ENCODE results near the gene NR2F6.
A peak's percentile ranks its signal among the peaks of the same experiment; 100 is the strongest.

The NR2F6 gene

GRCh38 chr19:17260842-17261325 is 15.2 kb upstream of the NR2F6 start:
- TF ChIP-seq RAD21 (IDR thresholded peaks at IDR 0.05; ENCODE audit: low read depth) (peak; percentile 72), CREB1 (IDR thresholded peaks at IDR 0.05; ENCODE audit: low read depth) (no peak), YY1 (IDR thresholded peaks at IDR 0.05; ENCODE audit: low read depth) (no peak)
- TF ChIP-seq, protein P1, sequence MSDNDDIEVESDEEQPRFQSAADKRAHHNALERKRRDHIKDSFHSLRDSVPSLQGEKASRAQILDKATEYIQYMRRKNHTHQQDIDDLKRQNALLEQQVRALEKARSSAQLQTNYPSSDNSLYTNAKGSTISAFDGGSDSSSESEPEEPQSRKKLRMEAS (IDR thresholded peaks at IDR 0.05) = peak; percentile 68

GRCh38 chr19:17259934-17260333 is 14.2 kb upstream of the NR2F6 start:
- TF ChIP-seq TEAD4 (IDR thresholded peaks at IDR 0.05) = no peak
- TF ChIP-seq RAD21 (IDR thresholded peaks at IDR 0.05; ENCODE audit: low read depth) = no peak
- no peak for TF ChIP-seq NFIC (IDR thresholded peaks at IDR 0.05)
- no peak for TF ChIP-seq ZBTB7A (IDR thresholded peaks at IDR 0.05; ENCODE audit: low read depth)
- TF ChIP-seq EP300 (IDR thresholded peaks at IDR 0.05; ENCODE audit: borderline replicate concordance) = no peak
- no peak for TF ChIP-seq CREB1 (IDR thresholded peaks at IDR 0.05; ENCODE audit: low read depth)
- TF ChIP-seq, protein P2, sequence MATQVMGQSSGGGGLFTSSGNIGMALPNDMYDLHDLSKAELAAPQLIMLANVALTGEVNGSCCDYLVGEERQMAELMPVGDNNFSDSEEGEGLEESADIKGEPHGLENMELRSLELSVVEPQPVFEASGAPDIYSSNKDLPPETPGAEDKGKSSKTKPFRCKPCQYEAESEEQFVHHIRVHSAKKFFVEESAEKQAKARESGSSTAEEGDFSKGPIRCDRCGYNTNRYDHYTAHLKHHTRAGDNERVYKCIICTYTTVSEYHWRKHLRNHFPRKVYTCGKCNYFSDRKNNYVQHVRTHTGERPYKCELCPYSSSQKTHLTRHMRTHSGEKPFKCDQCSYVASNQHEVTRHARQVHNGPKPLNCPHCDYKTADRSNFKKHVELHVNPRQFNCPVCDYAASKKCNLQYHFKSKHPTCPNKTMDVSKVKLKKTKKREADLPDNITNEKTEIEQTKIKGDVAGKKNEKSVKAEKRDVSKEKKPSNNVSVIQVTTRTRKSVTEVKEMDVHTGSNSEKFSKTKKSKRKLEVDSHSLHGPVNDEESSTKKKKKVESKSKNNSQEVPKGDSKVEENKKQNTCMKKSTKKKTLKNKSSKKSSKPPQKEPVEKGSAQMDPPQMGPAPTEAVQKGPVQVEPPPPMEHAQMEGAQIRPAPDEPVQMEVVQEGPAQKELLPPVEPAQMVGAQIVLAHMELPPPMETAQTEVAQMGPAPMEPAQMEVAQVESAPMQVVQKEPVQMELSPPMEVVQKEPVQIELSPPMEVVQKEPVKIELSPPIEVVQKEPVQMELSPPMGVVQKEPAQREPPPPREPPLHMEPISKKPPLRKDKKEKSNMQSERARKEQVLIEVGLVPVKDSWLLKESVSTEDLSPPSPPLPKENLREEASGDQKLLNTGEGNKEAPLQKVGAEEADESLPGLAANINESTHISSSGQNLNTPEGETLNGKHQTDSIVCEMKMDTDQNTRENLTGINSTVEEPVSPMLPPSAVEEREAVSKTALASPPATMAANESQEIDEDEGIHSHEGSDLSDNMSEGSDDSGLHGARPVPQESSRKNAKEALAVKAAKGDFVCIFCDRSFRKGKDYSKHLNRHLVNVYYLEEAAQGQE (IDR thresholded peaks at IDR 0.05; ENCODE audit: low read depth) = no peak
- TF ChIP-seq EGR1 (IDR thresholded peaks at IDR 0.05) = no peak
- no peak for TF ChIP-seq YY1 (IDR thresholded peaks at IDR 0.05; ENCODE audit: low read depth)
- TF ChIP-seq TCF12 (IDR thresholded peaks at IDR 0.05; ENCODE audit: low read depth) = no peak

- TF ChIP-seq USF1 (IDR thresholded peaks at IDR 0.05) = no peak
- no peak for TF ChIP-seq RAD21 (IDR thresholded peaks at IDR 0.05; ENCODE audit: low read depth)
- TF ChIP-seq ZBTB7A (IDR thresholded peaks at IDR 0.05; ENCODE audit: low read depth) = no peak
- TF ChIP-seq TAF1 (IDR thresholded peaks at IDR 0.05; ENCODE audit: low read depth) = no peak
- no peak for TF ChIP-seq EP300 (IDR thresholded peaks at IDR 0.05; ENCODE audit: borderline replicate concordance)
- no peak for TF ChIP-seq EGR1 (IDR thresholded peaks at IDR 0.05)
- no peak for TF ChIP-seq TCF12 (IDR thresholded peaks at IDR 0.05; ENCODE audit: low read depth)
- no peak for TF ChIP-seq YY1 (IDR thresholded peaks at IDR 0.05; ENCODE audit: low read depth)
- TF ChIP-seq, protein P2 (IDR thresholded peaks at IDR 0.05; ENCODE audit: low read depth) = no peak
- TF ChIP-seq CREB1 (IDR thresholded peaks at IDR 0.05; ENCODE audit: low read depth) = no peak
- no peak for TF ChIP-seq TEAD4 (IDR thresholded peaks at IDR 0.05)
- TF ChIP-seq, protein P1 (IDR thresholded peaks at IDR 0.05) = no peak
- no peak for TF ChIP-seq CEBPB (IDR thresholded peaks at IDR 0.05)
- TF ChIP-seq FOXM1 (IDR thresholded peaks at IDR 0.05; ENCODE audit: borderline replicate concordance, low read depth) = no peak
- no peak for TF ChIP-seq NFIC (IDR thresholded peaks at IDR 0.05)
These were observed 13.5 kb upstream of the NR2F6 start for GRCh38 chr19:17259118-17259780.

GRCh38 chr19:17256130-17256529 is 10.4 kb upstream of the NR2F6 start:
- TF ChIP-seq EP300 (IDR thresholded peaks at IDR 0.05; ENCODE audit: borderline replicate concordance) = no peak
- no peak for TF ChIP-seq YY1 (IDR thresholded peaks at IDR 0.05; ENCODE audit: low read depth)
- TF ChIP-seq EGR1 (IDR thresholded peaks at IDR 0.05) = no peak
- TF ChIP-seq TEAD4 (IDR thresholded peaks at IDR 0.05) = no peak

DNA sequence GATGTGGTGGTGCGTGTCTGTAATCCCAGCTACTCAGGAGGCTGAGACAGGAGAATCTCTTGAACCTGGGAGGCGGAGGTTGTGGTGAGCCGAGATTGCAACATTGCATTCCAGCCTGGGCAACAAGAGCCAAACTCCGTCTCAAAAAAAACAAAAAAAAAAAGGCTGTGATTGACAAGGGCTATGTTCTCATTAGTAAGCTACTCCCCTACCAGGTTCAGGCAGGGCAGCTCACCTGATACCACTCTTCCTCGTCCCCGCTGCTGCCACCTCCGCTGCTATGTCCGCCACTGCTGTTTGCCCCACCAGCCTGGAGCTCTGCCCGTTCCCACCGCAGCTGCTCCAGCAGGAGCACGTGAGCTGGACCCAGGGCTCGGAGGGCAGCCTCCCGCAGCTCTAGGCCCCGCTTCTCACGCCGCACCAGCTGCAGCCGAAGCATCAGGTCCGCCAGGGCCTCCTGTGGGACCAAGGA is 9.5 kb upstream of the NR2F6 start:
- no peak for TF ChIP-seq FOXM1 (IDR thresholded peaks at IDR 0.05; ENCODE audit: borderline replicate concordance, low read depth)
- TF ChIP-seq TEAD4 (IDR thresholded peaks at IDR 0.05) = peak; percentile 77
- no peak; the same call in 1 of the 2 replicates for TF ChIP-seq NFIC (IDR thresholded peaks at IDR 0.05)
- TF ChIP-seq, protein P1 (IDR thresholded peaks at IDR 0.05) = no peak
- TF ChIP-seq, protein P2 (IDR thresholded peaks at IDR 0.05; ENCODE audit: low read depth) = no peak
- no peak for TF ChIP-seq EGR1 (IDR thresholded peaks at IDR 0.05)
- TF ChIP-seq EP300 (IDR thresholded peaks at IDR 0.05; ENCODE audit: borderline replicate concordance) = no peak
- TF ChIP-seq USF1 (IDR thresholded peaks at IDR 0.05) = no peak; the same call in none of the 2 replicates
- no peak for TF ChIP-seq CREB1 (IDR thresholded peaks at IDR 0.05; ENCODE audit: low read depth)
- no peak for TF ChIP-seq ZBTB7A (IDR thresholded peaks at IDR 0.05; ENCODE audit: low read depth)
- no peak for TF ChIP-seq RAD21 (IDR thresholded peaks at IDR 0.05; ENCODE audit: low read depth)
- peak; percentile 94 for TF ChIP-seq CEBPB (IDR thresholded peaks at IDR 0.05)
- TF ChIP-seq TAF1 (IDR thresholded peaks at IDR 0.05; ENCODE audit: low read depth) = no peak
- peak; percentile 16; the same call in 1 of the 2 replicates for TF ChIP-seq TCF12 (IDR thresholded peaks at IDR 0.05; ENCODE audit: low read depth)
- TF ChIP-seq YY1 (IDR thresholded peaks at IDR 0.05; ENCODE audit: low read depth) = 0 out of 2 replicates have a peak, but pooled peaks have one; percentile 12
